Astrocyte of the cerebellum (primary cell): ENCODE measurements around the gene STKLD1.

Source experiments
- DNase-seq: peaks from one replicate; pipeline ENCODE4 v3.0.0-alpha.2; 2011; ENCODE audit warnings: low read depth
- H3K4me3 ChIP-seq: 2 replicates; pipeline ENCODE4 v1.5.1; 2011; ENCODE audit warnings: mild to moderate bottlenecking, low read depth, low read length, moderate library complexity
- in situ Hi-C: cut with HindIII; loops from 2 replicates; pipeline ENCODE4 v1.10.0; 2017; ENCODE audit warnings: low sequenced_read_pairs
- TF ChIP-seq, protein P1 (sequence below): IDR thresholded peaks from 2 replicates; pipeline ENCODE4 v1.5.1; 2012; ENCODE audit warnings: low read length, low read depth, moderate library complexity, mild to moderate bottlenecking; ENCODE audit errors: missing control alignments

STKLD1 gene

GRCh38 chr9:133428617-133429101 lies 52.5 kb downstream of the STKLD1 start:
- in situ Hi-C loops, result no loop called here
- H3K4me3 ChIP-seq, result peak overlapping the region; percentile 24
- TF ChIP-seq, protein P1, sequence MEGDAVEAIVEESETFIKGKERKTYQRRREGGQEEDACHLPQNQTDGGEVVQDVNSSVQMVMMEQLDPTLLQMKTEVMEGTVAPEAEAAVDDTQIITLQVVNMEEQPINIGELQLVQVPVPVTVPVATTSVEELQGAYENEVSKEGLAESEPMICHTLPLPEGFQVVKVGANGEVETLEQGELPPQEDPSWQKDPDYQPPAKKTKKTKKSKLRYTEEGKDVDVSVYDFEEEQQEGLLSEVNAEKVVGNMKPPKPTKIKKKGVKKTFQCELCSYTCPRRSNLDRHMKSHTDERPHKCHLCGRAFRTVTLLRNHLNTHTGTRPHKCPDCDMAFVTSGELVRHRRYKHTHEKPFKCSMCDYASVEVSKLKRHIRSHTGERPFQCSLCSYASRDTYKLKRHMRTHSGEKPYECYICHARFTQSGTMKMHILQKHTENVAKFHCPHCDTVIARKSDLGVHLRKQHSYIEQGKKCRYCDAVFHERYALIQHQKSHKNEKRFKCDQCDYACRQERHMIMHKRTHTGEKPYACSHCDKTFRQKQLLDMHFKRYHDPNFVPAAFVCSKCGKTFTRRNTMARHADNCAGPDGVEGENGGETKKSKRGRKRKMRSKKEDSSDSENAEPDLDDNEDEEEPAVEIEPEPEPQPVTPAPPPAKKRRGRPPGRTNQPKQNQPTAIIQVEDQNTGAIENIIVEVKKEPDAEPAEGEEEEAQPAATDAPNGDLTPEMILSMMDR, result no peak
- DNase-seq, result no peak

GRCh38 chr9:133429214-133429613 lies 53.0 kb downstream of the STKLD1 start:
- no peak overlapping the region for H3K4me3 ChIP-seq
- TF ChIP-seq, protein P1, result no peak
- DNase-seq, result no peak
- in situ Hi-C loops, result no loop called here

- H3K4me3 ChIP-seq, result no peak overlapping the region
- no peak for DNase-seq
- TF ChIP-seq, protein P1, result peak; percentile 56
- in situ Hi-C loops, result no loop called here
Observed at GRCh38 chr9:133429641-133430161, 53.5 kb downstream of the STKLD1 start.

GRCh38 chr9:133430244-133430643 lies 54.1 kb downstream of the STKLD1 start:
- in situ Hi-C loops, result no loop called here
- TF ChIP-seq, protein P1, result no peak

DNA sequence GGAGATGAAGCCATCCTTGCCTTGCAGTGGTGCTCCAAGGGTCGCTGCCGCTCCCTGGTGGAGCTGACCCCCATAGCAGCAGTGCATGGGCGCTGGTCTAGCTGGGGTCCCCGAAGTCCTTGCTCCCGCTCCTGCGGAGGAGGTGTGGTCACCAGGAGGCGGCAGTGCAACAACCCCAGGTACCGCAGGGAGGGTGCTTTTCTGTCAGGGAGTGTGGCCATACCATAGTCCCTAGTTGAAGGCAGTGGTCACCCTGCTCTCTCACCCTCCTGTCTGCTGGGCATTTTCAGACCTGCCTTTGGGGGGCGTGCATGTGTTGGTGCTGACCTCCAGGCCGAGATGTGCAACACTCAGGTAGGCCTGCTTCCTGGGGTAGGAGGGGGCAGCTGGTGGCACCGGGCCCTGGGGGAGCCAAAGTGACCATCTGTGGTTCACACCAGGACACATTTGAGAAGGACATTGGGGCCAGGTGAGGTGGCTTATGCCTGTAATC lies 57.2 kb downstream of the STKLD1 start:
- DNase-seq, result no peak
- in situ Hi-C loops, result no loop called here
- TF ChIP-seq, protein P1, result no peak
- no peak overlapping the region for H3K4me3 ChIP-seq

More at GRCh38 chr9:133430244-133430643, 54.1 kb downstream of the STKLD1 start:
- no peak for DNase-seq
- no peak overlapping the region for H3K4me3 ChIP-seq

GRCh38 chr9:133436681-133437080 lies 60.5 kb downstream of the STKLD1 start:
- TF ChIP-seq, protein P1, result no peak
- no peak overlapping the region for H3K4me3 ChIP-seq
- in situ Hi-C loops, result no loop called here
- no peak for DNase-seq
